ENCODE measurements around the gene CTSA.

Gene CTSA

DNA sequence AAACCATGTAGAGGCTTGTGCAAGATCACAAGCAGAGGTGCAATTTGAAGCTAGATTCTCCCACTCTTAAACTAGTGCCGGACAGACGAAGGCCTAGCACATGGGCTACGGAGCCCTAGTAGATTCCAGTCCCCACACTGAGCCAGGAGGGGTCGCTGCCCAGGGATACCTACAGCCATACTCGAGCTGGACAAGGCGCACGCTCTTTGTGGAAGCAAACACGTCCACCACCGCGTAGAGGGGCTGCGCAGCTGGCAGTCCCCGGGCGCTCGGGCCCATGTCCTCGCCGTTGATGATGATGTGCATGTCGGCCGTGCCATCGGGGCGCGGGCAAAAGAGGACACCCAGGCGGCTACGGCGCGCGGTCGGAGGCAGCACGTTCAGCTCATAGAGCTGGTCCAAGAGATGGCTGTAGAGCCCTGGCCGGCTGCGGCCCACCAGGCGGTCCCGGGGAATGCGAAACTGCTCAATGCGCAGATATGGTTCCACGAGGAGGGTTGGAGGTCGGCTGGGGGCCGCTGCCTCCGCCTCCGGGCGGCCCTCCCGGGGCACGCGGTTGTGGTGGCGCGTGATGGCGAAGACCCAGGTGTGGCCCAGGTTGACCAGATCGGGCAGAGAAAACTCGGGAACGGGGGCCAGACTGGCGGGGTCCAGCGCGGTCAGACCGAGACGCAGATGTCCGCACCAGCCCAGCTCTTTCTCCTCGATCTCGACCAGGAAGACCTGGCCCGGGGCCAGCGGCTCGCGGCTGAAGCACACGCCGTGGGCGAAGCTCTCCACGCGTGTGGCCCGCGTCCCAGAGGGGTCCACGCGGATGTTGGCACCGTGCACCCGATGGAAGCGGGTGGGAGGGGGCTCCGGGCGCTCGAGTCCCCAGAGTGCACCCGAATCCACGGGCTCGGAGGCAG lies 804 bp upstream of the CTSA start:
- TF ChIP-seq, protein P1, sequence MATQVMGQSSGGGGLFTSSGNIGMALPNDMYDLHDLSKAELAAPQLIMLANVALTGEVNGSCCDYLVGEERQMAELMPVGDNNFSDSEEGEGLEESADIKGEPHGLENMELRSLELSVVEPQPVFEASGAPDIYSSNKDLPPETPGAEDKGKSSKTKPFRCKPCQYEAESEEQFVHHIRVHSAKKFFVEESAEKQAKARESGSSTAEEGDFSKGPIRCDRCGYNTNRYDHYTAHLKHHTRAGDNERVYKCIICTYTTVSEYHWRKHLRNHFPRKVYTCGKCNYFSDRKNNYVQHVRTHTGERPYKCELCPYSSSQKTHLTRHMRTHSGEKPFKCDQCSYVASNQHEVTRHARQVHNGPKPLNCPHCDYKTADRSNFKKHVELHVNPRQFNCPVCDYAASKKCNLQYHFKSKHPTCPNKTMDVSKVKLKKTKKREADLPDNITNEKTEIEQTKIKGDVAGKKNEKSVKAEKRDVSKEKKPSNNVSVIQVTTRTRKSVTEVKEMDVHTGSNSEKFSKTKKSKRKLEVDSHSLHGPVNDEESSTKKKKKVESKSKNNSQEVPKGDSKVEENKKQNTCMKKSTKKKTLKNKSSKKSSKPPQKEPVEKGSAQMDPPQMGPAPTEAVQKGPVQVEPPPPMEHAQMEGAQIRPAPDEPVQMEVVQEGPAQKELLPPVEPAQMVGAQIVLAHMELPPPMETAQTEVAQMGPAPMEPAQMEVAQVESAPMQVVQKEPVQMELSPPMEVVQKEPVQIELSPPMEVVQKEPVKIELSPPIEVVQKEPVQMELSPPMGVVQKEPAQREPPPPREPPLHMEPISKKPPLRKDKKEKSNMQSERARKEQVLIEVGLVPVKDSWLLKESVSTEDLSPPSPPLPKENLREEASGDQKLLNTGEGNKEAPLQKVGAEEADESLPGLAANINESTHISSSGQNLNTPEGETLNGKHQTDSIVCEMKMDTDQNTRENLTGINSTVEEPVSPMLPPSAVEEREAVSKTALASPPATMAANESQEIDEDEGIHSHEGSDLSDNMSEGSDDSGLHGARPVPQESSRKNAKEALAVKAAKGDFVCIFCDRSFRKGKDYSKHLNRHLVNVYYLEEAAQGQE (IDR thresholded peaks at IDR 0.05; ENCODE audit: low read depth): no peak
- peak; percentile 47; the same call in 1 of the 2 replicates for TF ChIP-seq NFIC (IDR thresholded peaks at IDR 0.05)

DNA sequence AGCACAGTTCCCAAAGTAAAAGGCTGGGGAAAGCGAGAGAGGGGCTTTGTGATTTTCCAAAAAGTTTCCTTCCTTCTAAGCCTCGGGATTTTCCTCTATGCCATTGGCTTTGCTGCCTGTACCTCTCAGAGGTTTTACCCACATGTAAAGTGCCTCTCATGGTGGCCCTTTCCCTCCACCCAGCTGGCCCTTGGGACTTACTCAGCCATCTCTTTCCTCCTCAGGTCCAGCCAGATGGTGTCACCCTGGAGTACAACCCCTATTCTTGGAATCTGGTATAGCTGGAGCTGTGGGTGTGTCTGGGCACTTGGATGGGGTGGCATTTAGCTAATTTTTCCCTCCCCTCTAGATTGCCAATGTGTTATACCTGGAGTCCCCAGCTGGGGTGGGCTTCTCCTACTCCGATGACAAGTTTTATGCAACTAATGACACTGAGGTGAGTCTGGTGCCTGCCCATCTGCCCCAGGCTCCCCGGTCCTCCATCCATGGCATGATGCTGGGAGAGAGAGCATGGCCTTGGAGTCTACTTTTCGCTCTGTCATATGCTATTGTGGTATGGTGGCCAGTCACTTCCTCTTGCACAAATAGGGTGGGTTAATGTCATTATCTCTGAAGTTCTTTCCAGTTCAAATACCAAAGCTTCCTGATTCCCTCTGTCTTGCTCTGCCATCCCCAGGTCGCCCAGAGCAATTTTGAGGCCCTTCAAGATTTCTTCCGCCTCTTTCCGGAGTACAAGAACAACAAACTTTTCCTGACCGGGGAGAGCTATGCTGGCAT lies 1.1 kb downstream of the CTSA start:
- no peak for TF ChIP-seq EP300 (IDR thresholded peaks at IDR 0.05; ENCODE audit: borderline replicate concordance)
- TF ChIP-seq RAD21 (IDR thresholded peaks at IDR 0.05; ENCODE audit: low read depth): 0 out of 2 replicates have a peak, but pooled peaks have one; percentile 9

DNA sequence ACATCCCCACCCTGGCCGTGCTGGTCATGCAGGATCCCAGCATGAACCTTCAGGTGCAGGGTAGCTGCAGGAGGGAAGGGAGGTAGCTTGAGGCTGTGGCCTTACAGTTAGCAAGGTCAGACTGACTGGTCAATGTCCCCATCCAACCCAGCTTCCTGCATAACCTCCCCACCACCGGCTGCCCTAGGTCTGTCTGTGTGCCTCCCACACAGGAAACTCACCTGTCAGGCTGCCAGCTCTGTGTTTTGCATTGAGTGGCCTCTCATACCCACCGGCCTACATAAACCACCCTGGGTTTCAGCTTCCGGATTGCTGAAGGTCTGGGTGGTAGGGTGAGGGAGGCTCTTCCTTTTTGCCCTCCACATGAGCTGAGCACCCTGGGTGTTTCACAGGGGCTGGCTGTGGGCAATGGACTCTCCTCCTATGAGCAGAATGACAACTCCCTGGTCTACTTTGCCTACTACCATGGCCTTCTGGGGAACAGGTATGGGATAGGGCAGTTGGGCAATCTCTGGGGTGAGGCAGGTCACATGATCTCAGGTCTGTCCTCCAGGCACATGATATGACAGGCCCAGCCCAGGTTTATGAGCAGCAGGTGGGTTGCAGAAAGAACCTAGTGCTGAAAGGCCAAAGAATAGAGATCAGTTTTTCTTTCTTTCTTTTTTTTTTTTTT lies 1.8 kb downstream of the CTSA start:
- 0 out of 2 replicates have a peak, but pooled peaks have one; percentile 1 for TF ChIP-seq CEBPB (IDR thresholded peaks at IDR 0.05)
- no peak for TF ChIP-seq EP300 (IDR thresholded peaks at IDR 0.05; ENCODE audit: borderline replicate concordance)
- TF ChIP-seq NFIC (IDR thresholded peaks at IDR 0.05): no peak
- TF ChIP-seq CREB1 (IDR thresholded peaks at IDR 0.05; ENCODE audit: low read depth): no peak
- TF ChIP-seq EGR1 (IDR thresholded peaks at IDR 0.05): no peak
- TF ChIP-seq, protein P1 (IDR thresholded peaks at IDR 0.05; ENCODE audit: low read depth): no peak
- TF ChIP-seq, protein P2, sequence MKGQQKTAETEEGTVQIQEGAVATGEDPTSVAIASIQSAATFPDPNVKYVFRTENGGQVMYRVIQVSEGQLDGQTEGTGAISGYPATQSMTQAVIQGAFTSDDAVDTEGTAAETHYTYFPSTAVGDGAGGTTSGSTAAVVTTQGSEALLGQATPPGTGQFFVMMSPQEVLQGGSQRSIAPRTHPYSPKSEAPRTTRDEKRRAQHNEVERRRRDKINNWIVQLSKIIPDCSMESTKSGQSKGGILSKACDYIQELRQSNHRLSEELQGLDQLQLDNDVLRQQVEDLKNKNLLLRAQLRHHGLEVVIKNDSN (IDR thresholded peaks at IDR 0.05): peak; percentile 34
- TF ChIP-seq RAD21 (IDR thresholded peaks at IDR 0.05; ENCODE audit: low read depth): no peak

DNA sequence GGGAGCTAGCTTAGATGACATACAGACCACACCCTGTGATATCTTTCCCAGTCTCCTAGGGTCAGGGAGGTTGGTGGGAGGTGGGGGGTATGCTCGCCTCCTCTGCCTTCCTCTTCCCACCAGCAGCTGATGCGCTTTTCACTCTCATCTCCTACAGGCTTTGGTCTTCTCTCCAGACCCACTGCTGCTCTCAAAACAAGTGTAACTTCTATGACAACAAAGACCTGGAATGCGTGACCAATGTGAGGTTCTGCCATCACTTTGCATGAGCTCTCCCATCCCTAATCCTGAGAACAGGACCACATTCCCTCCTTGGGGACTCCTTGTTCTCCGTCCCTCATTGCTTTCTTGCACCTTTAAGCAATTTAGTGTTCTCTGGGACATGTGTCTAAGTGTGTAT lies 2.7 kb downstream of the CTSA start:
- TF ChIP-seq, protein P3, sequence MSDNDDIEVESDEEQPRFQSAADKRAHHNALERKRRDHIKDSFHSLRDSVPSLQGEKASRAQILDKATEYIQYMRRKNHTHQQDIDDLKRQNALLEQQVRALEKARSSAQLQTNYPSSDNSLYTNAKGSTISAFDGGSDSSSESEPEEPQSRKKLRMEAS (IDR thresholded peaks at IDR 0.05): no peak
- no peak for TF ChIP-seq TCF12 (IDR thresholded peaks at IDR 0.05; ENCODE audit: low read depth)
- no peak for TF ChIP-seq TEAD4 (IDR thresholded peaks at IDR 0.05)
- TF ChIP-seq, protein P2 (IDR thresholded peaks at IDR 0.05): no peak
- TF ChIP-seq RAD21 (IDR thresholded peaks at IDR 0.05; ENCODE audit: low read depth): no peak
- no peak for TF ChIP-seq TAF1 (IDR thresholded peaks at IDR 0.05; ENCODE audit: low read depth)
- TF ChIP-seq, protein P1 (IDR thresholded peaks at IDR 0.05; ENCODE audit: low read depth): no peak
- no peak for TF ChIP-seq EP300 (IDR thresholded peaks at IDR 0.05; ENCODE audit: borderline replicate concordance)
- no peak for TF ChIP-seq EGR1 (IDR thresholded peaks at IDR 0.05)
- TF ChIP-seq NFIC (IDR thresholded peaks at IDR 0.05): no peak
- TF ChIP-seq CEBPB (IDR thresholded peaks at IDR 0.05): no peak
- TF ChIP-seq CREB1 (IDR thresholded peaks at IDR 0.05; ENCODE audit: low read depth): no peak
- no peak for TF ChIP-seq YY1 (IDR thresholded peaks at IDR 0.05; ENCODE audit: low read depth)
- TF ChIP-seq ZBTB7A (IDR thresholded peaks at IDR 0.05; ENCODE audit: low read depth): no peak

Data from Ishikawa (cell line).